Measurements from ENCODE around the gene PRKN. TPM values are rescaled to one million over a fixed set of nuclear protein-coding genes. Genes with fewer than 3 reads are reported as not detected.
"Not testable (repeated sequence)": the region's sequence is repeated elsewhere in the genome, so short reads cannot be mapped to it uniquely, and the experiment has no call there.

The PRKN gene
- total RNA-seq, 1 donor from 2014 or later = not detected

- intact Hi-C loops (cut with micrococcal nuclease) = no loop called here
Observed at GRCh38 chr6:161829291-161829729, 898.3 kb downstream of the PRKN start.

DNA sequence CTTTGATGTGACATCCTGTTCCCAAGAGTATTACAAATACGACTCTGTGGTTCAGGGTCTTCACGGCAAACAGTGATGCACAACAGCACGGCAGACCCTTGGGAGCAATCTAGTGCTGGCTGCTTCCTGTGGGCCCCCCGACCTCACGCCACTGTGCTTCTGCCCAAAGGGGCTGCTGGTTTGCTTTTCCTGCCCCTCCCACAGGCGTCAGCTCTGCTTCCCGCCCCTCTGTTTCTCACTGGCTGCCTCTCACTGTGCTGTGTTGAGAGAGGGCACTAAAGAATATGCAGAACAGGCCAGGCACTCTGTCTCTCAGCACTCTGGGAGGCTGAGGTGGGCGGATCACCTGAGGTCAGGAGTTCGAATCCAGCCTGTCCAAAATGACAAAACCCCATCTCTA is 899.2 kb downstream of the PRKN start:
- intact Hi-C loops (cut with micrococcal nuclease) = no loop called here

- intact Hi-C loops (cut with micrococcal nuclease) = no loop called here
Observed at GRCh38 chr6:161826512-161826911, 901.1 kb downstream of the PRKN start.

DNA sequence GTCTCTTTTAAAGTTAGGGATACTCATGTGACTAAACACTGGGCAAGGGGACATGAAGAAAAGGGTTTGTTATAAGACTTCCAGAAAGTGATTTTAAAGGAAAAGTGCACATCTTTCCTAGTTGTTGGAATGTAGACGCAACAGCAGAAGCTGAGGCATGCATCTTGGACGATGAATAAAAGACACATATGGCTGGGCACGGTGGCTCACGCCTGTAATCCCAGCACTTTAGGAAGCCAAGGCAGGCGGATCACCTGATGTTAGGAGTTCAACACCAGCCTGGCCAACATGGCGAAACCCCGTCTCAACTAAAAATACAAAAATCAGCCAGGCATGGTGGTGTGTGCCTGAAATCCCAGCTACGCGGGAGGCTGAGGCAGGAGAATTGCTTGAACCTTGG is 905.4 kb downstream of the PRKN start:
- intact Hi-C loops (cut with micrococcal nuclease) = not testable (repeated sequence)

GRCh38 chr6:161817881-161818280 is 909.7 kb downstream of the PRKN start:
- intact Hi-C loops (cut with micrococcal nuclease) = no loop called here

- intact Hi-C loops (cut with micrococcal nuclease) = no loop called here
Observed at GRCh38 chr6:161815965-161816364, 911.6 kb downstream of the PRKN start.

DNA sequence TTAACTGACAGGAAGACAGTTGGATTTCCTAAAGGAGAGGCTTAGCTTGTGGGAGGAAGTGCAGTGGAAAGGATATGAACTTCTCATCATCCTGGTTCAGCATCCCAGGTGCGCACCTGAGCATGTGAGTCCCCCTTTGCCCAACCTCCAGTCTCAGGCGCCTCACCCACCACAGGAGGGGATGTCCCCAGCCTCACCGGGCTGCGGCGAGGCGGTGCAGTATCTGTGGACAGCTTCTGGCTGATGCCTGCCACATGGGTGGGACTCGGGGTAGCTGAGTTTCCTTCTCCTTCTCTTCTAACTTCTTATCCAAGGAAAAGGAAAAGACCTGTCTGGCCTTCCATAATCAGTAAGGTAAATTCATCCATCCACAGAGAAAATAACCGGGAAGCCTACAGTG is 914.4 kb downstream of the PRKN start:
- intact Hi-C loops (cut with micrococcal nuclease) = no loop called here

DNA sequence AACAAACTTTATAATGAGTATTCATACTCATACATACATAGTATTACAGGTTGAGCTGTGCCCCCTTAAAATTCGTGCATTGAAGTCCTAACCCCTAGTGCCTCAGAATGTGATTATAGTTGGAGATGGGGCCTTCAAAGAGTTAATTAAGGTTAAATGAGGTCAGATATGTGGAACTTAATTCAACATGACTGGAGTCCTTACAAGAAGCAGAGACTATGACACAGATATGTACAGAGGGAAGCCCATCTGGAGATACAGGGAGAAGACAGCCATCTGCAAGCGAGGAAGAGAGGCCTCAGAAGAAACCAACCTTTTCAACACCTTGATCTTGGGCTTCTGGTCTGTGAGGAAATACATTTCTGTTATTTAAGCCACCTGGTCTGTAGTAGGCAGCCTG is 917.6 kb downstream of the PRKN start:
- intact Hi-C loops (cut with micrococcal nuclease) = no loop called here

DNA sequence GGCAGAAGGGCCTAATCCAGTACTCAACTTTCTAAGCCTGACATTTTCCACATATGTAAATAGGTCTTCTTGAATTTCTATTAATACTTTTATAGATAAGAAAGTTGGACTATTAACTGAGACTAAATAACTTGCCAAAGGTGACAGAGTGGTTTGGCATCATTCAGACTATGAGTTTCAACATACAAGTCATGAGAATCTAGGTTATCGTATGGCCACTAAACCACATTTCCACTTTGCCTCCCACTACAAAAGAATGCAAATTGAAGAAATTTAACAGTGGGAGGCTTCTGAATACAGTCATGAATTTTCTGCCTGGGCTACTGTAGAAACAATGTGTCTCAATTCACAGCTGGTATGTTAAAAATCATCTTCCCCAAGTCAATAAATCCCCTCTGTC is 922.7 kb downstream of the PRKN start:
- intact Hi-C loops (cut with micrococcal nuclease) = no loop called here

- intact Hi-C loops (cut with micrococcal nuclease) = no loop called here
Observed at GRCh38 chr6:161803131-161803530, 924.4 kb downstream of the PRKN start.

- intact Hi-C loops (cut with micrococcal nuclease) = no loop called here
Observed at GRCh38 chr6:161802231-161802630, 925.3 kb downstream of the PRKN start.

DNA sequence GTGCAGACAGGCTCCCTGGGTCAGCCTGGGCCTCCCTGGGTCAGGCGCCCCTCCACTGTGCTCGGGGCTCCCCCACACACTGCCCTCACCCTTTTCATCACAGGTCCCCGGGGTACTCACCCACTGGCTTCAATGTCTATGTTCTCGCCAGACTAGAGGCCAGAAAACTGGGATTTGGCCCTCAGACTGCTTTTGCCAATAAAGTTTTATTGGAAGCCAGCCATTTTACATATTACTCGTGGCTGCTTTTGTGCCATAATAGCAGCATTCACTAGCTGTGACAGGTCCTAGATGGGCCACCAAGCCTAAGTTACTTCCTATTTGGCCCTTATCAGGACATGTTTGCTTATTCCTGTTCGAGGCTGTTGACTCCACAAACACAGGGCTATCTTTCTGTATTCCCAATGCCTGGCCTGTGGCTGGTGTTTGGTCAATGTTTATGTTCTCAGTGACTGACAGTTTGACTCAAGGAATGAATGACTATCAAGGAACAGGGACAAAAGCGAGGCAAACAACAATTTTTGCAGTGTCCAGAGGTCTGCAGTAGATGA is 928.6 kb downstream of the PRKN start:
- intact Hi-C loops (cut with micrococcal nuclease) = no loop called here

- intact Hi-C loops (cut with micrococcal nuclease) = no loop called here
Observed at GRCh38 chr6:161796681-161797080, 930.9 kb downstream of the PRKN start.

DNA sequence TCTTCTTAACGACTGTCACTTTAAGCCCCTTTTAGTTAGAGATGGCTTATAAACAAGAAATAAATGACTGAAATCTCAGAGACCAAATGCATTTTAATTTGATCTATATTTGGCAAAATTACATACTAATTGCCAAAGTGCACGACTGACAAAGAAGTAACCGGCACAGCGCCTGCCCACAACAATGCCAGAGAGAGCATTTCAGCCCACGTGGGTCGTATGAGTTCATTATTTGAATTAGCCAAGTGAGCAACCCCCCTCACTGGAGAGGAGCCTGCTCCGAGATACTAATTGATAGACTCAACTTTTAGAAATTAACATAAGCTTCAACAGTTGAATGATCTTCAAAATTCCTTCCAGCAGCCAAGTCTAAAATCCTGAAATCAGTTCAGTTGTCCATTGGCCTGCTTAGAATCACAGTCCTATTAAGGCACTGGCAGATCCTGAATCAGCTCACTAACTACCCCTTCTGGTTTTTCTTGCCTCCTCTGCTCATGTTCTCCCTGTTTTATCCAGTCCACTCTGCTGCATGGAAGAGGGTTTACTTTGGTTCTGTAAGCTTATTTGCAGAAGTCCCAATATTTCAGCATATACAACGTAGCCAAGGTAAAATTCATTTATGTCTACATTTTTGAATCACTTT is 934.6 kb downstream of the PRKN start:
- intact Hi-C loops (cut with micrococcal nuclease) = no loop called here

DNA sequence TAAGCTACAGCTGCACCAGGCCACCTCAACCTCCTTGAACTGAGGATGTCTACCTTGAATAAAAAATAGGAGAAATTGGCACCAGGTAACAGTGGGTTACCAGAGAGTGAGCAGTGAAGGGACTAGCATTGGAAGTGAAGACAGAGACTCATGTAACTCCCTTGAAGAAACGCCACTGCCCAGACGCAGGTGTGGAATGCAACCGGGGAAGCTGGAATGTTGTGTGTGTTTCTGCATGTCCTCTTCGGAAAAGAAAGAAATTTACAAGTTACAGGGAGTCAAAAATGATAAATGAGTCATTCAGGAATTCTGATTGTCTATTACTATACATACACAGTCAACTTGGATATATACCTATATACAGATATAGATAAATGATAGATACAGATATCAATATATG is 939.0 kb downstream of the PRKN start:
- intact Hi-C loops (cut with micrococcal nuclease) = no loop called here

DNA sequence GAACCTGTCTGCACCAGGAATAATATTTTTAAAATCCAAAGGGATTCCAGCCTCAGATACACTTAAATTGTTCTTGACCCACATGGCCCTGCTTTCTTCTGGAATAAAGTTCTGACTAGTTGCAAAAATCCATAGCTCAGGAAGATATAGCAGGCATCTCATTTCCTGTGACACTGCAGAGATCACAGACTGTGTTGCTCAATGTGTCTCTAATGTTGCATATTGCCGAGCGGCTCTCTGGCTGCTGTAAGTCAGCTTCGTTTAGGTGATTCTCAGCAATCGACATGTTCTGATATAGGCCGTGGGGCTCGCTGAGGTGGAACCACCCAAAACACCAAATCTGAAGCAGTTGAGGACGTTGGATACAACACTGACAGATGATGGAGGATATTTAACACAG is 955.4 kb downstream of the PRKN start:
- intact Hi-C loops (cut with micrococcal nuclease) = no loop called here

- intact Hi-C loops (cut with micrococcal nuclease) = no loop called here
Observed at GRCh38 chr6:161761966-161762365, 965.6 kb downstream of the PRKN start.

DNA sequence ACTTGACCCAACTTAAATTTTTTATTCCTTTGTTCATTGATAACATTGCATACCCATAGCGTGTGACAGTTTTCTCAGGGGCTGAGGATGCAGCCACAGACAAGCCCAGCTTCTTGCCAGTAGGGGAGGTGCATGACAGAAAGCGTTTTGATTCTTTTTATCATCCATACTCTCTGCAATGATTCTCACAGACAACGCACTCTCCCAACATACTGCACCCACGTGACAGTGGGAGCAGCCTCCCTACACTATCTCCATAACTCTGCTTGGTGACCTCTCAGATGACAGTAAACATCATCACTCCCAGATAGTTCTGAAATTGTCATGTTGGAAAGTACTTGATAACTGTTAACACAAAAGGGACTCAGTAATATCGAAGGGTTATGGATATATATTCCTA is 972.5 kb downstream of the PRKN start:
- intact Hi-C loops (cut with micrococcal nuclease) = no loop called here

GRCh38 chr6:161750686-161751085 is 976.9 kb downstream of the PRKN start:
- intact Hi-C loops (cut with micrococcal nuclease) = no loop called here

DNA sequence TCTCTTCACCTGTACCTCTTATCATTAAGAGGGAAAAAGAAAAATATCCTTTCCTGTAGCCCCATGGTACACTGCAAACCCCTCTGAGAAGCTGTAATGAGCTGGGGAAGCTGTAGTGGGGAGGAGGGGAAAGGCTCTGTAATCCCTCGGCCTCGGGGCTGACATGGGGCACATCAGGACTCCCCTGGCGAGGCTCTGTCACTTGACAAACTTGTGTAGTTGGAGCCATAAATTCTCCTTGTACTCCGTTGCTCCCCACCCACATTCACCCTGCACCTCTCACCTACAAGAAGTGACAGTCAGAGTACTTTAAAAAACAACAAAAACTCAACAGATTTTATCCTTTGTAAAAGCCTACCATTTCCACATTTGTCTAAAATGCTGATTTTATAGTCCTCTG is 978.0 kb downstream of the PRKN start:
- intact Hi-C loops (cut with micrococcal nuclease) = no loop called here

DNA sequence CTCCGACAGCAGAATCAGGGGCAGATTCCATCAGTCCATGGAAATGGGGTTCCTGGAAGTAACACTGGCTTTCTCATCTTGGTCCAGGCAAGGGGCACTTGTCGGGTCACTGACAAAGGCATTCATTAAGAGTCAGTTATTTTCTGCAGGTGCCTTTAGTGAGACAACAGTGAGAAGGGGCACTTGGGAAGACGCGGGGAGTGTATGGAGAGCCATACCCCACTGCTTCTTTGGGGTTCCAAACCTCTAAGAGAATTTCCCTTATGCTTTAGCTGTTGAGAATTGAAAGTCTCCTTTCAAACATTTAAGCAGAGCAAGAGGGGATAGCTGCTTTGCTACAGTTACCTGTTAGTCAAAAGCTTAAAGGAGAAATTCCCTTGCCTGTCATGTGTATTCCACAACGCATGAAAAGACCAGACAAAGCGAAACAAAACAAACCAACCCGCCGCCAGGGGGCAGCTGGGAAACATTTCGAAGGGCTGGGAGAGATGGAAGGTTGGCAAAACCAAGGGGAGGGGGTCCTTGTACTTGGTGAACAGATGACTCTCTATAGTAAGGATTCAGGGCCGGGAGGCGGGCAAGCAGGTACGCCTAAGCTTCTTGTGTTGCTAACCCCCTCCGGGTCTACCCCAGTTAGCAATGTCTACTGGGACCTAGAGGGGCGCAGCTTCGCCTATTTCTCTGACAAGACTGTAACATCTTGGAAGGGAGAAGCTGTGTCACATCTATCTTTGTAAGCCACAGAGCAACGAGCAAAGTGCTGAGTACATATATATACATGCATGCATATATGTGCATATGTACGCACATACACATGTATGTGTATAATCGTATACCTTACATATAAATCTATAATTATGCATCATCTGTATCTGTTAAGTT is 978.8 kb downstream of the PRKN start:
- intact Hi-C loops (cut with micrococcal nuclease) = no loop called here

GRCh38 chr6:161747506-161747905 is 980.1 kb downstream of the PRKN start:
- intact Hi-C loops (cut with micrococcal nuclease) = no loop called here
